GM18858 (cell line): ENCODE measurements around the gene KIAA0232.
"Not testable (repeated sequence)": the region's sequence is repeated elsewhere in the genome, so short reads cannot be mapped to it uniquely, and the experiment has no call there.

Source experiments
- ATAC-seq: cut with Tn5 transposase; IDR thresholded peaks from one replicate; pipeline ENCODE4 v1.9.1; 2021; ENCODE audit not compliant: unreplicated experiment

KIAA0232 gene

DNA sequence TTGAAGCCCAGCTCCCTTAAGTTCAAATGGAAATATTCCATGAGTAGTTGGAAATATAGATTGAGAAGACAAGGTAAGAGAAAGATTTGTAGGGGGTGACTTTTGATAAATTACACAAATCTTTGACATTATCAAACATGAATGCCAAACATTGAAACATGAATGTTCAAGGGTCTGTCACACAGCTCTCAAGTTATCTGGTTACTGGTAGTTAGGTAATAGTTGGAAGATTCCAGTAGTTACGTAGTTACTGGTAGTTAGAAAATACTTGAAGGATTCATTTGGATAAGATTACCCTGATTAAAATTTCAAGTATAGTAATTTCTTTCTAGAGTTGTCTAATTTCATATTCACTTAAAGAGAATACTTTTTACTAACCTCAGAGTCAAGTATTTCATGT lies 20.7 kb downstream of the KIAA0232 start:
- ATAC-seq: no peak

DNA sequence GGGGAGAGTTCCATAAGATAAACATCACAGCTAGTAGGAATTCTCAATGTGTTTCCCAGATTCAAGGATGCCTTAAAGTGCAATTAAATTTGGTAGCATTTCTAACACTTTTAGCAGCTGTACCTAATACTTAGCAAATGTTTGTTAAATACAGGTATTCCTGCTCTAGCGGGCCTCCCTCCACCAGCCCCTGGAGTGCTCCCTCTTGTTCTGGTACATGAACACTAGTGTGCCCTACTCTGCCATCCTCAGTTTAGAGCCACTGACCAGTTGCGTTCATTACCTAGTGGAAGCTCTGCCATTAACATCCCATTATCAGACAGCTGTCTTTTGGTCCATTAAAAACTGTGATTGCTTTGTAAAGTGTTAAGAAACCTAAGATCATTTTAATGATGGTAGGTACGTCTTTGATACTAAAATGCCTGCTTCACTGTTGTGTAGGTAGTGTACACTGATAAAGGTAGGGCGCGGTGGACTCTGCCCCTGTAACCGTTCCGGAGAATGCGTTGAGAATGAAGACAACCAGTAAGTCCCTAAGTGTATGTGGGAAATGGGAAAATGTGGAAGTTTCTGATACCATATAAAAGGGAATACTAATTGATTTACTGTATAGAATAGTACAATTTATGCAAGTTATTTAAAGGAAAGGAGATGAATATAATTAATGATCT lies 21.7 kb downstream of the KIAA0232 start:
- ATAC-seq: no peak

DNA sequence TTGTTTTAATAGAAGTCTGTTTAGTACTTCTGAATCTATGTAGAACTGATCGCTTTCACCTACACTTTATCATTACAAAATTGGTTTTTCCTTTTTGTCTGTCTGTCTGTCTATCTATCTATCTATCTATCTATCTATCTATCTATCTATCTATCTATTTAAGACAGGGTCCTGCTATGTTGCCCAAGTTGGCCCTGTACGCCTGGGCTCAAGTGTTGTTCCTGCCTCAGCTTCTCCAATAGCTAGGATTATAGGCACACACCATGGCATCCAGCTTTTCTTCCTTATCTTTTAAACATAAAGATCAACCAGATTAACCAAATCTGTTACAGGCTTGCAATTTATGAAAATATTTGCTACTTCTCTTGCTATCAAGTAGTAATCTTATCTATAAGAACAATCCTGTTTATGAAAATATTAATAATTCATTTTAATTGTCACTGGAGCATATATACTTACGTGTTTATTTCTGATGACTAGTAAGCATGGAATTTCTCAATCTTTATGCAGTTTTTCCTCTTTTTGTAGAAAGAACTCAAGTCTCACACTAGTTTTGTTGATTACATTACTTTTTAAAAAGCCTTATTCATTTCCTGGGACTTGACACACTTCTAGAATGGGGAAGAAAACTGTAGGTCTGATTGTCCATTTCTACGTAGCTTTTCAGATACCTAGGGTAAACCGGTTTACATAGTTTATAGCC lies 24.5 kb downstream of the KIAA0232 start:
- ATAC-seq: no peak

DNA sequence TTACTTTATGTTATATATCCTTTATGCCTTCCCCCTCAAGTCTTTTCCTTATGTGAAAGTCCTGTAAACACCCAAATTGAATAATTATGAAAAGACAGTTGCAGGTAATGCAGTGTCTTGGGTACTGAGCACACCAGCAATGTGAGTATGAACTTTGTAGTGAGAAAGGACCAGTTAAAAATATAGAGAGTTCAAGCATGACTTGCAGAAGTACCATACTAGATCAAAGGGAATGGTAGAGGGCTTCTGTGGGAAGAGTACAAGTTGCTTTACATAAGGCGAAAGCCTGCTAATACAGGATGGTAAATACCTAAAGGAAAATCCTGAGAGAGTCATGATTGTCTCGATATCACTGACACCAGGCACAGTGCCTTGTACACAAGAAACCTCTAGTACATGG lies 25.7 kb downstream of the KIAA0232 start:
- no peak for ATAC-seq

DNA sequence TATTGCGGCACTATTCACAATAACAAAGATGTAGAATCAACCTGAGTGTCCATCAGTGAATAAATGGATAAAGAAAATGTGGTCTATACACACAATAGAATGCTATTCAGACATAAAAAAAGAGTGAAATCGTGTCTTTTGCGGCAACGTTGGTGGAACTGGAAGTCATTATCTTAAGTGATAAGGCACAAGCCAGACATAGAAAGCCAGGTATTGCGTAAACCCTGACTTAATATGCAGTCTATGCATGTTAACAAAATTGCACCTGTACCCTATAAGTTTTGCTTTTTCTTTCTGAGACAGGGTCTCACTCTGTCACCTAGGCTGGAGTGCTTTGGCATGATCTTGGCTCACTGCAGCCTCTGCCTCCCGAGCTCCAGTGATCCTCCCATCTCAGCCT lies 28.6 kb downstream of the KIAA0232 start:
- ATAC-seq: no peak

DNA sequence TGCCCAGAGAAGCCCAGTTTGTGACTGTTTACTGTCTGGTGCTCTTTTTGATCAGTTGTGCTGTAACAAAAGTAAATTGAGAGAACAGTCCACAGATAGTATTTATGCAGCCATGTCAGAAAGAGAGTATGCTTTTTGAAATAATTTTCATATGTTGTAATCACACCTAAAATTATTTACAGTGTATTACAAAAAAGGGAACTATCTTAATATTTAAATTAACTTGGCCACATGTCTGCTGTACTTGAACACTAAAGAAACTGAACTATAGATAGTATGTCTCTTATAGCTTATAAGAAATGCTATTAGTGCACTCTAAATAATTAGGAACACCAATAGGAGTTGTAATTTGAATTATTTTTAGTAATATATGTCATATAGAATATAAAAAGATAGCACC lies 30.2 kb downstream of the KIAA0232 start:
- no peak for ATAC-seq

DNA sequence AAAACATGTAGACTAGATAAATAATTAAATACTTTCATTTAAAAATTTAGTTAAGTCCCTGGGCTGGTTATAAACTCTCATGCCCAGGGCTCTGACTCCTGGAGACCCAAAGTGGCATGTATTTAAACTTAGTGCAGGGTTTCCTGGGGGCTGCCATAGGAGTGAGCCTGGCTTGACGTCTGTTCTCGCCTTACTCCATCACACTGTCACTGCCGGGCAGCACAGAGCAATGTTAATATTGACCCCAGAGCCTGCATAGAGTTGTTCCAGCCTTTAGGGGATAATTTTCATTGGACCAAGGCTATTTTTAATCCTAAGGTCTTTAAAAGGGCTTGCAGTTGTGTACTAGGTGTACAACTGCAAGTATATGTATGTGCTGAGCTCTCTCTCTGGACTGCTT lies 31.2 kb downstream of the KIAA0232 start:
- no peak for ATAC-seq

DNA sequence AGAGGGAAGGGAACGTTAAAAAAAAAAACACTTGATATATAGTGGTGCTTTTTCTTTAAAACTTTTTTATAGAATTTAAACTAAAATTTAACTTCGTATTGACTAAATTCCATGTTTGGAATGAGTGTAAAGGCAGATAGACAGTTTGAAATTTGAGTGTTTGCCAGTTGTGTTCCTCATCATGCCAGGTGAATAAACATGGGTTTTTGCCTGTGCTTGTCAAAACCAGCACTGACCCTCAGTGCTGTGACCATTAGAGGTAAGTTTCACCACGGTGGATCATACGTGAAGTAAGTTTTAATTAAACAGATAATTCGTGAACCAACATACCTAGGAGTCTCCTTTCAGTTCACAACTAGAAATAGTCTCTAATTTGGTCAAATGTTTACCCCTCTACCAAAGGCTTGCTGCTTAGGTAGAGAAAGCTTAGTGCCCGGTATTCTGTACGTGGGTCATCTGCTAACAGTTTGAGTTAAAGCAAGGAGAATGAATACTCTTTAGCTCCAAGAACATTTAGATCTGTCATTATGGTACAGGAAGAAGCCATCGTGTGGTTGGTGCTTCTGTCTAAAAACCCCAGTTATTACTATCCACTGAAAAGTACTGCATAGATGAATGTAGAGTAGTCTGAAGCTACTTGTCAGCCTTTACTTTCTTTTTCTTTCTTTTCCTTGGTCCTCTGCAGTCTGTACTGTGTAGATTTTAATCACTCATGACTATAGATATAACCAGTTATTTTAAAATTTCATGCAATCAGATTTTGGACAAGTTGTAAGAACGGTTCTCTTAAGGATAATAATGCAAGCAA lies 32.7 kb downstream of the KIAA0232 start:
- ATAC-seq: no peak

DNA sequence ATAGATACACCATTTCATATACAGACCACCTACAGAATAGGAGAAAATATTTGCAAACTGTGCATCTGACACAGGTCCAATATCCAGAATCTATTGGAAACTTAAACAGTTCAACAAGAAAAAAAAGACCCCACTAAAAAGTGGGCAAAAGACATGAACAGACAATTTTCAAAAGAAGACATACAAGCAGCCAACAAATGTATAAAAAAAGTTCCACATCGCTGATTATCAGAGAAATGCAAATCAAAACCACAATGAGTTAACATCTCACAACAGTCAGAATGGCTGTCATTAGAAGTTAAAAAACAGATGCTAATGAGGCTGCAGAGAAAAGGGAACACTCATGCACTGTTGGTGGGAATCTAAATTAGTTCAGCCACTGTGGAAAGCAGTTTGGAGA lies 36.8 kb downstream of the KIAA0232 start:
- no peak for ATAC-seq

DNA sequence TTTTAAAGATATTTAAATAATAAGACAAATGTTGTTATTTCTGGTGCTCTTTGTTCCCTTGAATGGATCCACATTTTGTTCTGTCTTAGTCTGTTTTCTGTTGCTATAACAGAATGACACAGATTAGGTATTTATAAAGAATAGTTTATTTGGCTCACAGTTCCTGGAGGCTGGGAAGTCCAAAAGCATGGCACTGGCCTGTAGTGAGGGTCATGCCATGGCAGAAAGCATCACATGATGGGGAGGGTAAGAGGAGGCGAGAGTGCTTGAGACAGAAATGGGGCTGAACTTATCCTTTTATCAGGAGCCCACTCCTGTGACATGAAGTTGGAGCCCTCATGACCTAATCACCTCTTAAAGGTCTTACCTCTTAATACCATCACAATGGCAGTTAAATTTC lies 38.2 kb downstream of the KIAA0232 start:
- no peak for ATAC-seq

DNA sequence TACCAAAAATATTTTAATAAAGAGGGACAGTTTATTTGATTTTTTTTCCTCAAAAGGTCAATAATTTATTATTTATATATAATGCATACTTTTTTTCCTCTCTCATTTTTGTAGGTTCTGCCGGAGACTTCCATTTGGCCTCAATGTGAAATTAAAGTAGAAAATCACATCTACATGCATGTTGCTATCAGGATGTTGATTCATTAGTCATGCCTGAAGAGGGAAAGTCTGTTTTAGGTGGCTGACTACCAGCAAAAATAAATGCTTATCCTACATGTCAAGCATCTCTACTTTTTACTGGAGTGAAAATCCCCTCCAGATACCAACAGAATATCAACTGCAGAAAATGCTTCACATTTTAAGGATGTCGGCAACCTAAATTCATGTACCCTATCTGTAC lies 41.5 kb downstream of the KIAA0232 start:
- ATAC-seq: no peak

DNA sequence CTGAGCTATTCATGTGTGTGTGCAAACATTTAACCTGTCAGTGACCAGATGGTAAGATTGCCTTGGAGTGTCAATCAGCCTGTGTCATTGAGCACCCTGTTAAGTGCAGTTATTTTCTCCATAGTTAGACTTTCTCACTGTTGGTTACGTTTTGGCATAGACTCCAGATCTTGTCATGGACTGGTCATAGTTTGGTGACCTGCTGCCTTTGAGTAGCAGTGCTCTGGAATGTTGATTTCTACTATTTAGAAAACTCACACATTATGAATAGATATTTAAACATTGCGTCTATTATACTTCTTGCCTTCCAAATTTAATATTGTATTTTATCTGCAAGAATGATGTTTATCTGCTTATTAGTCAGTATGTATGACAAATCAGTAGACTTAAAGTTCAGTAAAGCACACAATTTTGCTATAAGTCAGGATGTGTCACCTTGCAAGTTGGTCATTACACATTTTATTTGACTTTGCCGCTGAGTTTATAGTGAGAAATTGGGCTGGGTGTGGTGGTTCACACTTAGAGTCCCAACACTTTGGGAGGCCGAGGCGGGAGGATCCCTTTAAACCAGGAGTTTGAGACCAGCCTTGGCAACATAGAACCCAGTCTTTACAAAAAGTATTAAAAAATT lies 42.4 kb downstream of the KIAA0232 start:
- no peak for ATAC-seq

DNA sequence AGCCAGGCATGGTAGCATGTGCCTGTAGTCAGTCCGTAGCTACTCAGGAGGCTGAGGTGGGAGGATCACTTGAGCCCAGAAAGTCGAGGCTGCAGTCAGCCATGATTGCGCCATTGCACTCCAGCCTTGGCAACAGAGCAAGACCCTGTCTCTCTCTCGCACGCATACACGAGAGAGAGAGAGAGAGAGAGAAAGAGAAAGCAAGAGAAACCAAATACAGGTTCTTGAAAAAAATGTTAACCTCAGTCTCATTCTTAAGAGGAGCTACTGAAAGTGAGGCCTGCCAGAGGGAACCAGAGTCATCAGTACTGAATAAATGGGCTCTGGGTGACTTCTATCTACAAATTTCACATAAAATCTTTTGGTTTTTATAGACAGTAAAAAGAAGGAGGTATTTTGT lies 42.9 kb downstream of the KIAA0232 start:
- no peak for ATAC-seq

DNA sequence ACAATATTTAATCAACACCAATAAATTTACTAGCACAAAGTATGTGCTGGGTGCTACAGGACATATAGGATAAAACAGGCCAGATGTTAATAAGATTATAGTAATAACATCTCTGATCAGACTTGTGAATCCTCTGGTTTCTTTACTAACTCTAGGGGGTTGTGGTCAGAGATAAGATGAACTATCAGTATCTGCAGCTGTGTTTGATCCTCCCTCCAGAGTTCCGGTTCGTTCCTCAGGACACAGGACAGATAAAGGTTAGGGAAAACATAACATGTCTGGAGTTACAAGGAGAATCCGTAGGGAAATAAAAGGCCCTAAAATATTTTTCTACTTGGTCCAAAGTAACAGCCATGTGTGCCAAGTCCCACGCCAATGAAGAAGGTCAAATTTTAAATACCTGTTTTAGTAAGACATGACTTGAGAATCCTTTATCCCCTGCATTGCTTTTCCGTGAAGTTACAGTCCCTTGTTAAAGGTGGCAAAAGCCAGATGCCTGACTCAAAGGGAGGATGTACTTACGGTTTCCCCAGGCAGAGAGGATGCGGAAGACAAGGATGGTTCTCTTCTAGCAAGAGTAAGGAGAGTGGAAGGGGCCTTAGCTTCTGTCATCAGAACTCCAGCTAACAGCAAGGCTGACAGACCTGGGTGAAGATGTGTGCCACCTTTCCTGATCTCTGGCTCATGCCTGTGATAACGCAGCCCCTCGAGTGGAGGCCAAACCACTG lies 44.4 kb downstream of the KIAA0232 start:
- no peak for ATAC-seq

DNA sequence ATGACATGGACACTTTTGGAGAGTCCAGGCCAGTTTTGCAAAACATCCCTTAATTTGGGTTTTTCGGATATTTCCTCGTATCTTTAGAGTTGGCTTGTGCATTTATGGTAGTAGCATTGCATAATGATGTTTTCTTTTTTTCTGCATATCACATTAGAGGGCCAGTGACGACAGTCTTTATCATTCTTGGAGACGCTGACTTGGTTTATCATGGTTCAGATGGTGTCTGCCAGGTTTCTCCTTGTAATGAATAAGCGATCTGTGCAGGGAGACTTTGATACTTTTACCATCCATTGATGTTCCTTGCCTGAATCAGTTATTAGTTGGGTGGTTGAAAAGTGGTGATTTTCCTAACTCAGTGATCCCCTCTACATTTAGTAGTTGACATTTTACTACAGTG lies 46.6 kb downstream of the KIAA0232 start:
- no peak for ATAC-seq

DNA sequence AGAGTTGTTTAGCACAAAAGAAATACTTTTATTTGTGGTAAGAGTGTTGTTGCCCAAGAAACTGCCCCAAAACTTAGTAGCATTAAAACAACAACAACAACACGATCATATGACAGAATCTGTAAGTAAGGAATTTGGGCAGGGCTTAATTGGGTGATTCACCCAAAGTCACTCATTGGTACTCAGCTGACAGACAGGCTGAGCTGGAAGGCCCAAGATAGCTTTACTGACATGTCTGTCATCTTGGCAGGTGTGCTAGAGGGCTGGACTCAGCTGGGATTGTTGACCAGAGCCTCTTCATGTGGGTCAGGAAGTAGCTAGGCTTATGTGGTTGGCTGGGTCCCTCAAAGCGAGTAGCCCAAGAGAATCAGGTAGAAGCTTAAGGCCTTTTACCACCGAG lies 52.3 kb downstream of the KIAA0232 start:
- ATAC-seq: no peak

DNA sequence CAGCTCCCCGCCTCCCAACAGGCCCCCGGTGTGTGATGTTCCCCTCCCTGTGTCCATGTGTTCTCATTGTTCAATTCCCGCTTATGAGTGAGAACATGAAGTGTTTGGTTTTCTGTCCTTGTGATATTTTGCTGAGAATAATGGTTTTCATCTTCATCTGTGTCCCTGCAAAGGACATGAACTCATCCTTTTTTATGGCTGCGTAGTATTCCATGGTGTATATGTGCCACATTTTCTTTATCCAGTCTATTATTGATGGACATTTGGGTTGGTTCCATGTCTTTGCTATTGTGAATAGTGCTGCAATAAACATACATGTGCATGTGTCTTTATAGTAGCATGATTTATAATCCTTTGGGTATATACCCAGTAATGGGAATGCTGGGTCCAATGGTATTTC lies 53.1 kb downstream of the KIAA0232 start:
- ATAC-seq: not testable (repeated sequence)

DNA sequence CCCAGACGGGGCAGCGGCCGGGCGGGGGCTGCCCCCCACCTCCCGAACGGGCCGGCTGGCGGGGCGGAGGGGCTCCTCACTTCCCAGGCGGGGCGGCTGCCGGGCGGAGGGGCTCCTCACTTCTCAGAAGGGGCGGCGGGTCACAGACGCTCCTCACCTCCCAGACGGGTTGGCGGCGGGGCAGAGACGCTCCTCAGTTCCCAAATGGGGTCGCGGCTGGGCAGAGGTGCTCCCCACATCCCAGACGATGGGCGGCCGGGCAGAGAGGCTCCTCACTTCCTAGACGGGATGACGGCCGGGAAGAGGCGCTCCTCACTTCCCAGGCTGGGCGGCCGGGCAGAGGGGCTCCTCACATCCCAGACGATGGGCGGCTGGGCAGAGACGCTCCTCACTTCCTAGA lies 54.6 kb downstream of the KIAA0232 start:
- ATAC-seq: not testable (repeated sequence)

DNA sequence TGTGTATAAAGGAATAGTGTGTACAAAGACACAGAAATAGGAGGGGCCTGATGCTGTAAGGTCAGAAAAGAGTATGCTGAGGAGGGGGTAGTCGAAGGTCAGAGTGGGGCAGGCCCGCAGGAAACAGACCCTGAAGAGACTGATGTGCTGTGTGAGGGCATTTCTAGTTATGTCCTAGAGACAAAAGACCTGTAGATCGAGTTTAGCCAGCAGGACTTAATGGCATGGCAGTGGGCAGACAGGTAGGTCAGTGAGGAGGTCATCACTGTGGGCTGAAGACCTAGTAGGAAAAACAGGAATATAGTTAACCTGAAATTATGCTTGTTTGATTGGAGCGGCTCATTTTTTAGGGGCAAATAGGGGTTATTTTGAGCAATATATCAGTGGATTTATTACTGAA lies 57.1 kb downstream of the KIAA0232 start:
- no peak for ATAC-seq

DNA sequence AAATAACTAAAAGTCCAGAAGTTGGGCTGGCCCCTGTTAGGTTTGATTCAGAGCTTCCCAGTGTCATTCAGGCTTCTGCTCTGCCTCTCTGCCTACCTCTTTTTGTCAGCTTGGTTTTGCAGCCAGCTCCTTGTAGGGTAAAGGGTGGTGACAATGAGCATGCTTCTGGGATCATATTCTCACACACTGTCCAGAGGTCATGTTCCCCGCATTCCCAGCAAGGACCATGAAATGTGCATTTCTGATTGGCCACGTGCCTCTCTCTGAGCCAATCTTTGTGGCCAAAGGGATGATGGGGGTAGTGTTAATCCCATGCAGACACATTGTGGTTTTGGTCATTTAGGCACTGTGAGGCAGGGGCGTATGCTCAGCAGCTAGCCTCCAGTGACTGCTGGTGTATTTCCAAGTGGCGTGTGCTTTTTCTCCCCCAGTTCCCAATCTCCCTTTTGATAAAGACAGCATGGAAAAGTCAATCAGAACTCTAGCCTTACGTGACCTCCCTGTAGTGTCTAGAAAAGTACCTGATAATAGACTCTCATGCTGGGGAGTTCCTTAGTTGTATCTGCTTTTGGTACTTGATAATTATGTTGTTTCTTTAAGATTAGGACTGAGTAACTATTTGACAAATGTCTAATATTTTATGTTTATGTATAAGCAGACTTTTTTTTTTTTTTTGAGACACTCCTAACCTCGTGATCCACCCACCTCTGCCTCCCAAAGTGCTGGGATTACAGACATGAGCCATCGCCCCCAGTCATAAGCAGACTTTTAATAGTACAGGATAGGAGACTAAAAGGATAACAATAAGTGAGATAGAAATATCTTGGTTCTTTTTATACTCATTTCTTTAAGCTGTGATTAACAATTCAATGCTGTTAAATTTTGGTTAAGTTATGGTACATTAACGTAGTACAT lies 57.8 kb downstream of the KIAA0232 start:
- ATAC-seq: no peak
